T follicular helper cell (primary cell): ENCODE results near the gene TMEM214.

Experiments
- DNase-seq: peaks from one replicate; pipeline ENCODE4 v3.0.0-alpha.2; 2020; ENCODE audit warnings: low read depth

The TMEM214 gene

DNA sequence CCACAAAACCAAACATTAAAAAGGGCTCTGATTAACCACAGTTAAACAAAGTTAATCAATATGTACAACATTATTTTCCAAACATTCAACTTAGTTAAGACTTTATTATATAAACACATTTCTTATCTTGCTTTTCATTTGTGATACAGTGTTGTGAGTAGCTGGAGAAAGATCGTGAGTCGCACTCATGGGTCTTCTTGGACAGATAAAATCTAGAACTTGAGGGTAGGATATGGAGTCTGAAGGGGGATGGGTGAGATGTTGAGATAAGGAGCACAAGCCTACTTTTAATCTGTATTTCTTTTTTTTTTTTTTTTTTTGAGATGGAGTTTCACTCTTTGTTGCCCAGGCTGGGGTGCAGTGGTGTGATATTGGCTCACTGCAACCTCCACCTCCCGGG, 22.6 kb upstream of the TMEM214 start:
- DNase-seq: no peak

DNA sequence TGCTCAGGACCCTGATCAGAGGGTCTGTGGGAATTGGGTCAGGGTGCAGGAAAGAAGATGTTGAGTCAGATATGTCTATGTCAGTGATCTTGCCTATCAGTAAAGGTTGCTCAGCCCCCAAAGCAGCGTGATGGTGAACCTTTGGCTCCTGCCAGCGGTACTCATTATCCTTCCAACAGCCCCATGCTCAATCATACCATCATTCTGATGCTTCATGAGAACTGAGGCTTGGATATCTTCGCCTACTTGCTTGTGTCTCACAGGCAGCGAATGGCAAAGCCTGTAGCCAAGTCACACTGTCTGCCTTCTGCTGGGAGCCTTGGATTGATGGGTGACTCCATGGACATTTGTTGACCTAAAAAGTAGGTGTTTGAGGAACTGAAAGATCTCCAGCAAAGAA, 19.0 kb upstream of the TMEM214 start:
- DNase-seq: no peak

DNA sequence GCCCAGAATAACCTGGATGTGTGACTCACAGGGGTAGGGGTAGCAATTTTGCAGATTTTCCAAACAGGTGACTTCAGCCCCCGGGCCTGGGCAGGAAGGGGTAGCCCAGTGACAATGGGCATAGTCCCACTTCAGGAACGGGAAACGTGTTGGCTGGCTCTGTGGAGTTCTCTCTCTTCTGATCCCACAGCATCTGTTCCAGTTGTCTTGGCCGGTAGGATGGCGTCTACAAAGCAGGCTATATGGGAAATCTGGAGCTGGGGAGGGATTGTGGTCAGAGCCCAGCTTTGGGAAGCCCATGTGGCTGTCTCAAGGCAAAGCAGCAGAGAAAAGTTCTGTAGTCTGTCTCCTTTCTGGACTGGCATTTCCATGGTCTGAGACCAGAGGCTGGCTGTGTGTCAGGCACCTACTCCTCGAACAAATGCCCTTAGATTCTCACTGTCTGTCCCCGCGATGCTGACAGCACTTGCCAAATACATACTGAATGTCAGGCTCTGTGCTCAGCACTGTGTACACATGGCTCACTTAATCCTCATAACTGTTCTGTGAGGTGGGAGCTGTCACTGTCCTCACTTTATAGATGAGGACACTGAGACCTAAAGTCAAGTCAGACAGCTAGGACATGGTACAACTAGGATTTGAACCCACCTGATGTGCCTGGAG, 17.9 kb upstream of the TMEM214 start:
- no peak for DNase-seq

DNA sequence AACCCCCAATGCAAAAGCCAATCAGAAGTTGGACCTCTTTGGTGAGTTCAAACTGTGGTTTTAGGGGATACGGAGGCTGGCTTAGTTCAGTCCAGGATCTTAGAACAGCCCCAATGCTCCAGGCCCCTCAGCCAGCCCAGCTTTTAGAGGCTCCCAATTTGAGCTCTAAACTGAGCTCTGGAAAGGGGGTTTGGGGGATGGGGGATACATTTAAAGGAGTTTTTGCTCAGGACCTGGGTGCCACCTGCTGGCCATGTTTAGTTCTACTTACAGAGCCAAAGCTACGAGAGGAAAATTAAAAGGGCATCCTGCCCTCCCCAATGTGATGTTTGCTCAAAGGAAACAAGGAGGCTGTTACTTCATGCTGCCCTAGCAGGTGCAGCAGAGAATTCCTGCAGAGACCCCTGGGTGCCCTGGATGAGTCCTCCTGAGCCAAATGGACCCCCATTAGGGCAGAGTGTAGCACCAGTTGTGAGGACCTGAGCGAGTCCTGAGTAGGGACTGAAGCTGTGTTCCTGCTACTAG, 15.9 kb upstream of the TMEM214 start:
- DNase-seq: peak; percentile 18

DNA sequence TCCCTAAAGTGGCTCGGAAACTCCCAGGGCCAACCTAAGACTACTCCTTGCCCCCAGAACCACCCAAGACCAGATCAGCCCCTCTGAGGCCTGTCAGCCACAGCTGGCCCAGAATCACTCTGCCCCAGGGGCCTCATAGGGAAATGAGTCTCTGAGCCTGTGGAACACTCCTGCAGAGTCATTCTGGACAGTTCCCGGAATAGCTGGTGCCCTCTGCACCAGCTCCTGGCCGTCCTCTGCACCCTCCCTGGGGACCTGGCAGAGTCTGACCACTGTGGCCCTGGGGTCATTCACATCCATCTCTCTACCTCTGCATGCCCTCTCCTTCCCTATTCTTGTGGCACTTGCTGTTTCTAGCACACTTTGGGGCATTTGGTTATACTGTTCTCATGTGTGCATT, 14.6 kb upstream of the TMEM214 start:
- DNase-seq: no peak

DNA sequence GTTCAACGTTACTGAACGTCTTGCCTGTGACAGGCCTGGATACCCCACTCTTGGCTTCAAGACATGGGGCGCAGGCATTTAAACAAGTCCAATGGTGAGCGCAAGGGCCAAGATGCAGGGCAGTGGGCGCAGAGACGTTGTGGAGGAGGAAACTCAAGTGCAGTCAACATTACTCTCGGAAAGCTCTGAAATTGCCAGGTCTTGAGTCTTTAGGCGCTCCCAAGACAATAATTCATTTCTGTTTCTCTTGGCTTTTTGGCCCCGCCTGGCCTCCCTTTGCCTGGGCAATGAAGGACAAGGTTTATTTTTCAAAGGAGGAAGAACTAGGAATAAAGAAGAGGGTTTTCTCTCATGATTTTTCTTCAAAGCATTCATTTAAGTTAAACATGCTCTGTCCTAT, 13.3 kb upstream of the TMEM214 start:
- DNase-seq: no peak

DNA sequence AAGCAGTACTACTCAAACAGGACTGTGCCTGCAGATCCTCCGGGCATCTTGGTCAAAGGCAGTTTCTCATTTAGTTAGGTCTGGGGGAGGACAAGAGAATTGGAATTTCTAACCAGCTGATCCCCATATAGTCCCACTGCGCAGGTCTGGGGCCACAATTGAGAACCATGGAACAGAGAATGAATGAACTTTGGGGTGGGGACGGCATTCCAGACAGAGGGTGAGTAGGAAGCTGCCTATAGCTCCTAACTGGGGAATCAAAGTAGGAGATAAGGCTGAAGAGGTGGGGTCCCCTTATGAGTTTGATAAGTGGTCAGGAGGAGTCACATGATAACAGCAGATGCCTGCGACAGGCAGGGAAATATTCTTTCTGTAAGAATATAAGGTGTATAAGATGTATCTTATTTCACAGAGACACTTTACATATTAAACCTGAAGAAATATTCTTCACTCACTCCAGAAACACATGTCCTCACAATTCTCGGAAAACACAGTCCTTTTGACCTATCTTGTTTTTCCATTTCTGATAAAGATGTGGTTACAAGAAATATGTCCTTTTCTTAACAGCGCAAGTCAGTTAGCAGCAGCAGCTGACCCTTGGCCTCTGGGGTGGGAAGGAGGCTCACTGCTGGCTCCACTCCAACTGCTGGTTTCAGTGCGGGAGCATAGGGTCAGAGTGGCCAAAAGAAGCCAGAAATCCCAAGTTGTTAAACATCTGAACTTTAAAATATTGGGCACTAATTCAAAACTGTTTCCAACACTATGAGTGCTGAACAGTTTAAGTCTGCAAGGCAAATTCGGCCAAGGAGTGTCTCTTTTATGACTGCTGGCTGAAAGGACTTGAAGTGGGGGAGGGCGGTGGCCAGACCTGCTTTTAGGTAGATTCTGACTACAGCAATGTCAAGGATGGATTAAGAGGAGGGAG, 12.6 kb upstream of the TMEM214 start:
- DNase-seq: no peak

DNA sequence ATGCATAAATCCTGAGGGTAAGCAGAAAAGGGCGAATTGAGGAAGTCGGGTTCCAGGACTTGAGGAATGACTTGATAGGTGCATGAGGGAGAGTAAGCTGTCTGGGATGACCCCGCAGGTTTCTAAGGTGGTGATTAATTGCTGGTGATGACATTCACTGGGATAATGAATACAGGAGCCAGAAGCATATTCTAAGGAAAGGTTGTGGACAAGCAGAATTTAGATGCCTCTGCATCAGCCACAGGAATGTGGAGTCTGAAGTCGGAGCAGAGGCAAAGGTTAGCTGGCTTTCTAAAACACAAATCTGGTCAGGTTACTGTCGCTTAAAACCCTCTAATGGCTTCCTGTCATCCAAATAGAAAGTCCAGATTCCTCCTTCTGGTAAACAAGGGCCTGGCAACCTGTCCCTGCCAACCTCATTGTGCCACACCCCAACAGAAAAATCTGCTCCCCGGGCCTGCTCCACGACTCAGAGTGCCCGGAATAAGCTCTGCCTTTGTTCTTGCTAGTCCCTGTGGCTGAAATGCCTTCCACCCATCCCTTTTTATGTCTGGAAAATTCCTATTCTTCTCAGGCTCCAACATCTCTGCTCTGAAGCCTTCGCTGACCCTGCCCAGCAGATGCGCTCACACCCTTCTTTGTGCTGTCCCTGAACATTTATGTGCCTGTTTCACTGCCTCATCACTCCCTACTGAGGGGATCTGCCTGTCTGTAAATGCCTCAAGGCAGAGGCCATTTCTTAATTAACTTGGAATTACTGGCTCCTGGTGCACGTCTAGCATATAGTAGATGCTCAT, 11.3 kb upstream of the TMEM214 start:
- DNase-seq: no peak

DNA sequence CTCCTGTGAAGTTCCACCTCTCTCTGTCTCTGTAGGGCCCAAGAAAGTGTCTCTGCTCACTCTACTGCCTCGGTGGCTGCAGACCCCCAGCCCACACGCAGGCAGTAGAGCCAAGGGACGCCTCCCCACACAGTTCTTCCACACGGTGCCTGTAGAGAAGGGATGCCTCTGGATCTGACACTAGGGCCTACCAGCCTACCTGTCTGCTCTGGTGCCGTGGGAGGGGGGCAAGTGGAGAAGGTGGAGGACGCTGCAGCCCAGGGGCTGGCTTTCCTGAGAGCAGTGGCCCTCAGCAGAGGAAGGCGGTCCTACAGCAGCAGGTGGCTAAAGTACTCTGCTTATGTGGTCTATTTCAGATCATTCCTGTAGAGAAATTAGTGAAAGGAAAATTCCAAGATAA, 9.0 kb upstream of the TMEM214 start:
- no peak for DNase-seq

DNA sequence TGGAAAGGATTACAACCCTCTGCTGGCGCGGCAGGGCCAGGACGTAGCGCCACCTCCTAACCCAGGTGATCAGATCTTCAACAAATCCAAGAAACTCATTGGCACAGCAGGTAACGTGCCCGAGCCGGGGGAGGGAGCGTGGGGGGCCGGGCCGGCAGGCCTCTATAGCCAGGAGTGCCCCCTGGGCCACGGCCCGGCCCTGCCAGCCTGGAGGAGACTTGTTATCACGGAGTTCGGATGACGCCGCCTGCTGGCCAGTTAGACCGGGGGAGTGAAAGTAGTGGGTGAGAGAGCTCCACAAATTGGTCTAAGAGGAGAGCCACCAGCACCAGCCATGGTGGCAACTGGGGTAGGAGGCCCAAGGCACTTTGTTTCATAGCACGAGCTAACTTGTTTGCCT, 8.6 kb upstream of the TMEM214 start:
- DNase-seq: no peak

DNA sequence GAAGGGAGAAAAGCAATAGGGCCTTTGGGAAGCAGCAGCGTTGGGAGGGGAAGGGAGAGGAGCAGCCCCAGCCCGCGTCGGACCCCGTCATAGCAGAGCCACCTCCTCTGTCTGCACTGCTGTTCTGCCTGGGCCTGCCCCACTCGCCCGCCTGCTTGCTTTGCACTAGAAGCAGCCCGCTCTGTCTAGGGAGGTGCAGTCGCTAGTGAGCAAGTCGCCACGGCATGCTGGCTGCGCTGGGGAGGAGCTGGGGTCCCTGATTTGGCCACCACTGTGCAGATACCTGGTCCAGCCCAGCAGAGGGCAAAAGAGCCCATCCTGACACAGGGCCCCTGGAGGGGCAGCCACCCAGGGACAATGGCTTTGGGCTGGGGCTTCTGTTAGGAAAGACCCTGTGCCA, 8.0 kb upstream of the TMEM214 start:
- no peak for DNase-seq

DNA sequence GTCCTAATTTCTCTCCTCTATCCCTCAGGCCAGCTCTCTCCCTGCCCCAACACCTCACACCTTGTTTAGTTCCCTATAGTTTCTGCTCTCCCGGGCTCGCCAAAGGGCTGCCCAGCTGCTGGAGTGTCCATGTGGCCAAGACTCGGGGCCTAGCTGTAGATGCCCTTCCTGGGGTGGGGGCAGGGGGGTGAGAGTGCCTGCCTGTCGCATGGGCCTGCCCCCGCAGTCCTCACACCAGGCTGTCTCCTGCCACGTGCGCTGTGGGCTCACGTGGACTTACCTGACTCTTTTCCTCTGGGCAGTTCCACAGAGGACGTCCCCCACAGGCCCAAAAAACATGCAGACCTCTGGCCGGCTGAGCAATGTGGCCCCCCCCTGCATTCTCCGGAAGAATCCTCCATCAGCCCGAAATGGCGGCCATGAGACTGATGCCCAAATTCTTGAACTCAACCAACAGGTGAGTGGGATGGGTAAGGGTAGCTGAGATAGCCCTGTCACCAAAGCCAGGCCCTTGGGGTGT, 7.4 kb upstream of the TMEM214 start:
- DNase-seq: no peak

DNA sequence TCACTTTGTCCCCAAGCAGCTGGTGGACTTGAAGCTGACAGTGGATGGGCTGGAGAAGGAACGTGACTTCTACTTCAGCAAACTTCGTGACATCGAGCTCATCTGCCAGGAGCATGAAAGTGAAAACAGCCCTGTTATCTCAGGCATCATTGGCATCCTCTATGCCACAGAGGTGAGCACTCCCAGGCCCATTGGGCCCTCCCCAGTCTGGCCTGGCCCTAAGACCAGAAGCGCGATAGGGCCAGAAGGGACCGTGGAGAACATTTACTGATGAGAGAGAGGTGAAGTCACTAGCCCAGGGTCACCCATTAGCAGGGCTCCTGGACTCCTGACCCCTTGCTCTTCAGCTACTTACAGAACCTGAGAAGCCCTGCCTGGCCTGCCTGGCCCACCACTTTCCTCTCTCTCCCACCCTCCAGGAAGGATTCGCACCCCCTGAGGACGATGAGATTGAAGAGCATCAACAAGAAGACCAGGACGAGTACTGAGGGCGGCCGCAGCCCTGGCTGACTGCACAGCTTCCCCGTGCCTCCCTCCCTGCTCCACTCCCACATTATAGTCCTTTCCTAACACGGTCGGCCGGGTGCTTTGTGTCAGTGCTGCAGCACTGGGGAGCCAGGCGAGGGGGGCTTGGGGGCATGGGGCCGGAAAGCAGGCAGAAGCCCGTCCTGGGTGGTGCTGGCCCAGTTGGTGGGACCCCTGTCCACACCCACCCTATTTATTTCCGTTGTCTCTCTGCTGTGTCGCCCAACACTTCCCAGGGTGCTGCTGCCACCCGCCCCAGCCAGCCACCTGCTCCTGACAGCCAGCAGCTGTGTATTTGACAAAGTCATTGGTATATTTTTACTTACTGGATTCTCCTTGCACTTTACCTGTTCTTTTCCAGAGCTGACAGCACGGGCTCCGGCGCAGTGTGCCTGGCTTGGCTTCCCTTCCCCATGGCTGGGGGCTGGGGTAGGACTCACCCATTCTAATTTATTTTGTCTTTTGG, 6.6 kb upstream of the TMEM214 start:
- DNase-seq: no peak

DNA sequence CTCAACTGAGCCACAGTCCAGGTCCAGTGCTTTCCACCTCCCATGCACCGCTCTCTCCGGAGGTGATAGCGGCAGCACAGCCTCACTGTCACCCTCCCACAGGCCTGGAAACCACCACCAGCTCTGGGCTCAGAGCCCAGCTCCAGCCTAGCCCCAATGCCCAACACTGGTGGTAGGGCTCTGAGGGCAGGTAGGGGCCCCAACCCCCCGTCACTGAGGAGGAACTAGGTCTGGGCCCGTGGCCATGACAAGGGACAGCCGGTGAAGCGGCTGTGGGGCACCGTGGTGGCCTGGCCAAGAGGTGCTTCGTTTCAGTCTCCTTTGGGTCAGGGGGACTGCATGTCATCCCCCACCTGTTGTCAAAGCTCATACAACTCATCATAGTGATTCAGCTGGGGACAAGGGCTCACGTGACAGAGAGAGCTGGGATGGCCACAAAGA, 5.5 kb upstream of the TMEM214 start:
- no peak for DNase-seq

DNA sequence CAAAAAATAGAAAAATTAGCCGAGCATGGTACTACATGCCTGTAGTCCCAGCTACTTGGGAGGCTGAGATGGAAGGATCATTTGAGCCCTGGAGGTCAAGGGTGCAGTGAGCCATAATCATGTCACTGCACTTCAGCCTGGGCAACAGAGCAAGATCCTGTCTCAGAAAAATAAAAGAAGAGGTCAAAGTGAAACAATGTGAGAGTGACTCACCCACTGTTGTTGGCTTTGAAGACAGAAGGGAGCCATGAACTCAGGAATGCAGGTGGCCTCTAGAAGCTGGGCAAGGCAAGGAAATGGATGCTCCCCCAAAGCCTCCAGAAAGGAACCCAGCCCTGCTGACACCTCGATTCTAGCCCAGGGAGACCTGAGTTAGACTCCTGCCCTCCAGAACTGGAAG, 3.7 kb upstream of the TMEM214 start:
- DNase-seq: no peak

DNA sequence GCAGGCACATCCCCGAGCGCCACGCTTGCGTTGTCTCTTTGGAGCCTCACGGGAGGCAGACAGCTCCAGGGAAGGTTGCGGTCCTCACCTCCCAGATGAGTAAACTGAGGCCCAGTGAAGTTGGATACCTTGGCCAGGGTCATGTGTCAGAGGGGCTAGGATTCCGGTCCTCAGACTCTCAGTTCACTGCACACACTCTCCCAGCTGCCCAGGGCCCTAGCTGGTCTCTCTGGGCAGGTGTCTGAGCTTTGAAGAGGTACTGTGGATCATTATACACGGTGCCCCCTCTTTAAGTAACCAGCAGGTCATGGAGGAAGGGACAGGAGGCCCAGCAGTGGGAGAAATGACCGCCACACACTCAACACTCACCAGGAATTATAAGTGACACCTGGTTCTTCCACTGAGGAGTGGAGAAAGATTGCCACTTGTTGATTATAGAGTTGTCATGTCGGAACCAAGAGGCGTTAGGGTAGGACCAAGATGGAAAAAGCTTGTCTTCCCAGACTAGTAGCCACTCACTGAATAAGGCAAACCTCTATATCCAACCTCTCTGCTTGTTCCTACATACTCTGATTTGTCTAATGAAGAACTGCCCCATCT, 588 bp downstream of the TMEM214 start:
- DNase-seq: no peak

DNA sequence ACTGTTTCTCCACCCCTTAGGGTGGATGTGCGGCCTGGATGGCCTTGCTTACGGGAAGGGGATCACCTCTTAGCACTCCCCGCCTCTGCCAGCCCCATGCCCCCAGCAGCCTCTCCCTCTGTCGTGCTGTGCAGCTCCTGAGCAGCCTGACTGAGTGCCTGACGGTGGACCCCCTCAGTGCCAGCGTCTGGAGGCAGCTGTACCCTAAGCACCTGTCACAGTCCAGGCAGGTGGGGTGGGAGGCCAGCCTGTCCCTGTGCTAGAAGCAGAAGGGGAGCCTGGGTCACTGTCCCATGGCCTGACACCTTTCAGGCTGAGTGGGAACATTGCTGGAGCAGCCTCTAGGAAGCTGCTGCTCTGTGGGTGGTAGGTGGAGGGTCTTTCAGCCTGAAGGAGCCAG, 5.2 kb downstream of the TMEM214 start:
- DNase-seq: no peak

DNA sequence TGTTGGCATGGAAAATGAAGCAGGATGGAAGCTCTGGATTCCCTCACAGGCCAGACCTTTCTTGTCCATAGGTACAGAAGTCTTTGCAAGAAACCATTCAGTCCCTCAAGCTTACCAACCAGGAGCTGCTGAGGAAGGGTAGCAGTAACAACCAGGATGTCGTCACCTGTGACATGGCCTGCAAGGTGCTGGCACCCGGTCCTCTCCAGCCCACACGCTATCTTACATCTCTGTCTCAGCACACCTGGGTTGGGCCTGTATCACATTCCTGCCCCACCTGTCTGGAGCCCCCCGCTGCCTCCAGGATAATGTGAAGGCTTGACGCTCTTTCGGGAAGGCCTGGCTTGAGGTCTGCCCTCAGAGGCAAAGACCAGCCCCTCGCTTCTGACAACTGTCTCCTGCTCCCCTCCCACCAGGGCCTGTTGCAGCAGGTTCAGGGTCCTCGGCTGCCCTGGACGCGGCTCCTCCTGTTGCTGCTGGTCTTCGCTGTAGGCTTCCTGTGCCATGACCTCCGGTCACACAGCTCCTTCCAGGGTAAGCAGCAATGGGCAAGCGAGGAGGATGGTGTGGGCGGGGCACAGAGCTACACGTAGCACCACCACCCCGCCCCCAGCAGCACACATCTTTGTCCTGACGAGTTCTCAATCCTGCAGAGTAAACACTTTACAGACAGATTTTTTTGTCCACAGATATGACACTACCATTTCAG, 6.0 kb downstream of the TMEM214 start:
- no peak for DNase-seq

DNA sequence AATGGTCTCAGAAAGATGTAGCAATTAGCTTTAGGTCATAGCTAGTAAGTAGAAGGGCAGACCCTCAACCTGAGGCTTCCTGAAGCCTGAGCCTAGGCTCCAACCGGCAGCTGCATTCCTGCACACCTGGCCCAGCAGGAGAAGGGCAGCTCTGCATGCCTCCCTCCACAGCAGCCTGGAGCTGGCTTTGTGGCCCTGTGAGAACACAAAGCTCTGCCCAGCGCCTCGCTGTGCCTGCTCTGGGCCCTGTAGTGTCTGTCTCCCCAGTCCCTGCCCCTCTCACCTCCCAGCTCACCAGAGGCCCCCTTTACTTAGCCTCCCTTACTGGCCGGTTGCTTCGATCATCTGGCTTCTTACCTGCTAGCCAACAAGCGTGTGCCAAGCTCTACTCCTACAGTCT, 6.7 kb downstream of the TMEM214 start:
- DNase-seq: no peak

DNA sequence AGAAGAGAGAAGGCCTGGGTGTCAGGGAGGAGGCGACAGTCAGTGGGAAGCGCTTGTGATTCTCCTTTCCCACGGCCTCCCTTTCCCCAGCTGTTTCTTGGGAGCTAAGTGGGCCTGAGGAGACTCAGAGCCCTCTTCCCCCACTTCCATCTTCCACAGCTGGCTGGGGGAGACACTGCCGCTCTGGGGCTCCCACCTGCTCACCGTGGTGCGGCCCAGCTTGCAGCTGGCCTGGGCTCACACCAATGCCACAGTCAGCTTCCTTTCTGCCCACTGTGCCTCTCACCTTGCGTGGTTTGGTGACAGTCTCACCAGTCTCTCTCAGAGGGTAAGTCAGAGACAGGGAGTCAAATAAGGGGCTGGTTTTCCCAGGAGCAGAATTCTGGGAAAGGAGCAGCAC, 7.1 kb downstream of the TMEM214 start:
- no peak for DNase-seq
